ENCODE measurements around the gene AREL1.

GRCh38 chr14:74628418-74628817 lies 84.5 kb downstream of the AREL1 start:
- no peak for TF ChIP-seq CTCF (IDR thresholded peaks at IDR 0.05)
- TF ChIP-seq EP300 (IDR thresholded peaks at IDR 0.05): no peak

Data from ovary (tissue), 3 donors.